ENCODE results near the gene CDH4. TPM values are rescaled to one million over a fixed set of nuclear protein-coding genes. Genes with fewer than 3 reads are reported as not detected.

CDH4 gene
- total and polyA plus RNA-seq, 2 of the 8 experiments (the other 6 are each of a cell fraction or from before 2014, with no cell fraction given): 4.3 to 7.9 TPM

DNA sequence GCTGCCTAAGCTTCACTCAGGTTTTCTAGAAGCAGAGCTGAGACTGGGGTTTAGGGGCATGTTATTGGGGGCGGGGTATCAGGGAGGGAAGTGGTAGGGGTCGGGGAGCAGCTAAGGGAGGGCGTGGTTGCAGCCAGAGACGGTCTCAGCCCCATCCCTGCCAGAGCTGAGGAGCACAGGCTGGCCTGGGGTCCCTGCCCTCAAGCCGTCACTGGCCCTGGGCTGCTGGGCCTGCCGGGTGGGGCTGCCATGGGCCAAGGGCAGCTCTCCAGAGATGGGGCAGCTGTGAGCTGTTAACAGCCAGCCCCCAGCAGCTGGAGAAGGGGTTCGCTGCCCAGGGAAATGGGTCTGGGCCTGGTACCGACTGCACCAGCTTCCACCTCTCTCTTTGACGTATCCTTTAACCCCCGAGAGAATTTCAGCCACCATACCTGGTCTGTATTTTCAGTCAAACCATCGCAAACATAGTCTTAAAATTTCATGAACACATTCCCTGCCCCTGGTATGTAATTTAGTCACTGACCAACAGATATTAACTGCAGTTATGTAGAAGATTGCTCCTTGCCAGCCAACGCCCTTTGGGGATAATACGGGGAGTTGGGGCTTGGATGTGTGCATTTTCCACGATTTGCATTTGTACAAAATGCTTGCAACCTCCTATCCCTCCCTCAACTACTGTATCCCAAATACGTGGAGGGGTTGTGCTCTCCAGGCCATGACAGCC, 560.2 kb downstream of the CDH4 start:
- Histone ChIP-seq H3K23me2 (ENCODE audit: low read depth, low read length) (no peaks in the 10 kb centered on the region), H3K9ac (replicated peaks in 1 of 4; ENCODE audit: extremely low read depth in 1 of 4, low read depth in 3 of 4, low read length in 3 of 4) (no peak overlapping the region), H3K27ac (ENCODE audit: low read depth, low read length) (no peak overlapping the region), H4K20me1 (replicated peaks in 1 of 2; ENCODE audit: control insufficient read depth in 1 of 2, insufficient read depth in 2 of 2, low read length in 2 of 2) (peaks cover 0 to 4% of the 10 kb centered on the region in 2 experiments), H2AFZ (ENCODE audit: low read length) (no peak overlapping the region), H2BK15ac (ENCODE audit: low read length) (no peak overlapping the region), H3K79me2 (ENCODE audit: control insufficient read depth in 1 of 2, insufficient read depth in 2 of 2, low read length in 2 of 2) (no peaks in the 10 kb centered on the region), H2BK12ac (ENCODE audit: low read depth, low read length) (no peak overlapping the region), H3K4me1 (replicated peaks in 1 of 4; ENCODE audit: control insufficient read depth in 3 of 4, insufficient read depth in 4 of 4, low read length in 3 of 4) (no peaks in the 10 kb centered on the region), H3K27me3 (replicated peaks in 1 of 4; ENCODE audit: control insufficient read depth in 3 of 4, extremely low read depth in 1 of 4, insufficient read depth in 3 of 4, low read length in 3 of 4) (peaks cover 0 to 2% (median 0%) of the 10 kb centered on the region in 4 experiments; a peak in 2 of 7 replicates), H2BK5ac (ENCODE audit: low read depth, low read length) (no peak overlapping the region), H3K9me3 (ENCODE audit: insufficient read depth in 2 of 2, low read depth in 1 of 2, low read length in 1 of 2) (no peaks in the 10 kb centered on the region), H4K8ac (ENCODE audit: extremely low read depth, insufficient read depth, low read length) (no peak overlapping the region; the same call in 1 of the 2 replicates), H3K4me2 (ENCODE audit: insufficient read depth in 1 of 2, low read depth in 2 of 2, low read length in 2 of 2) (no peak overlapping the region), H2BK120ac (replicated peaks; ENCODE audit: low read depth, low read length) (no peak overlapping the region), H3K56ac (replicated peaks; ENCODE audit: insufficient read length, low read depth, low read length) (no peak overlapping the region), H4K5ac (ENCODE audit: insufficient read length, low read depth, low read length) (no peak overlapping the region), H3K4me3 (ENCODE audit: extremely low read depth in 1 of 4, insufficient read depth in 2 of 4, low read depth in 3 of 4, low read length in 4 of 4) (no peak overlapping the region), H4K91ac (replicated peaks; ENCODE audit: insufficient read length, low read length) (no peak overlapping the region), H2AK5ac (ENCODE audit: low read depth, low read length) (no peak overlapping the region), H3K18ac (ENCODE audit: extremely low read depth, low read length) (no peak overlapping the region), H3K14ac (ENCODE audit: insufficient read length) (no peak overlapping the region), H3K36me3 (ENCODE audit: control insufficient read depth in 2 of 4, insufficient read depth in 4 of 4, low read length in 3 of 4) (no peaks in the 10 kb centered on the region), H3K79me1 (ENCODE audit: low read depth, low read length) (no peaks in the 10 kb centered on the region), H3K23ac (ENCODE audit: insufficient read length) (no peak overlapping the region), H3K4ac (replicated peaks; ENCODE audit: insufficient read length, low read depth, low read length) (no peak overlapping the region), H2BK20ac (ENCODE audit: low read length) (no peak overlapping the region)
- ChIA-PET CTCF (ENCODE audit: partially characterized antibody) (interaction anchor here (0.6 to 1.6 kb wide), 6 partner anchors 8 to 733 kb away, joined by 3 to 7 read pairs (median 3); no protein-coding TSS in a partner anchor), POLR2A (ENCODE audit: partially characterized antibody) (no interaction called here)
- FAIRE-seq (no peak), DNase-seq (ENCODE audit: low read depth in 1 of 2, low spot score in 2 of 2) (no peak)
- 90% methylated on average over 11 of the region's 15 CpGs; no CpG with 5 or more reads in 1 of the 2 experiments for WGBS, 2 experiments (ENCODE audit: extremely low coverage in 1 of 2, insufficient coverage in 1 of 2, insufficient read length in 1 of 2, insufficient replicate concordance in 2 of 2, low coverage in 1 of 2, low lambda C conversion rate in 2 of 2, missing lambda C conversion rate in 1 of 2)
- TF ChIP-seq SIX5 (IDR thresholded peaks at IDR 0.05; ENCODE audit: low read depth, low read length) (no peak), TBP (IDR thresholded peaks at IDR 0.05; ENCODE audit: low read depth, low read length) (no peak), JUND (IDR thresholded peaks at IDR 0.05; ENCODE audit: low read length) (no peak), RBBP5 (IDR thresholded peaks at IDR 0.05; ENCODE audit: borderline replicate concordance, low read depth, low read length) (no peak), FOSL1 (IDR thresholded peaks at IDR 0.05; ENCODE audit: insufficient read depth, low read depth, low read length) (no peak), RNF2 (IDR thresholded peaks at IDR 0.05; ENCODE audit: borderline replicate concordance, low read depth, low read length, missing control alignments, poor library complexity, severe bottlenecking) (no peak), NANOG (IDR thresholded peaks at IDR 0.05; ENCODE audit: insufficient read depth, low read depth, low read length, poor library complexity, severe bottlenecking) (no peak), TAF7 (optimal IDR thresholded peaks at IDR 0.05; ENCODE audit: borderline replicate concordance, low read depth, low read length) (no peak)
- TF ChIP-seq, protein P1, sequence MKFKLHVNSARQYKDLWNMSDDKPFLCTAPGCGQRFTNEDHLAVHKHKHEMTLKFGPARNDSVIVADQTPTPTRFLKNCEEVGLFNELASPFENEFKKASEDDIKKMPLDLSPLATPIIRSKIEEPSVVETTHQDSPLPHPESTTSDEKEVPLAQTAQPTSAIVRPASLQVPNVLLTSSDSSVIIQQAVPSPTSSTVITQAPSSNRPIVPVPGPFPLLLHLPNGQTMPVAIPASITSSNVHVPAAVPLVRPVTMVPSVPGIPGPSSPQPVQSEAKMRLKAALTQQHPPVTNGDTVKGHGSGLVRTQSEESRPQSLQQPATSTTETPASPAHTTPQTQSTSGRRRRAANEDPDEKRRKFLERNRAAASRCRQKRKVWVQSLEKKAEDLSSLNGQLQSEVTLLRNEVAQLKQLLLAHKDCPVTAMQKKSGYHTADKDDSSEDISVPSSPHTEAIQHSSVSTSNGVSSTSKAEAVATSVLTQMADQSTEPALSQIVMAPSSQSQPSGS (IDR thresholded peaks at IDR 0.05; ENCODE audit: low read length): no peak
- TF ChIP-seq, protein P2, sequence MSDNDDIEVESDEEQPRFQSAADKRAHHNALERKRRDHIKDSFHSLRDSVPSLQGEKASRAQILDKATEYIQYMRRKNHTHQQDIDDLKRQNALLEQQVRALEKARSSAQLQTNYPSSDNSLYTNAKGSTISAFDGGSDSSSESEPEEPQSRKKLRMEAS (IDR thresholded peaks at IDR 0.05): no peak

All from H1 (cell line).